Endothelial cell of umbilical vein (primary cell): ENCODE measurements around the gene KIF20B.
"Not testable (repeated sequence)": the region's sequence is repeated elsewhere in the genome, so short reads cannot be mapped to it uniquely, and the experiment has no call there.

Experiments
- CTCF ChIP-seq, 2 donors: IDR thresholded peaks; 1 replicate in 1 of 2; 2 replicates in 1 of 2; pipeline ENCODE4 v1.5.1; 2011; ENCODE audit warnings: low read length in 2 of 2, mild to moderate bottlenecking in 2 of 2, moderate library complexity in 2 of 2, control low read depth in 1 of 2, inconsistent platforms in 1 of 2, low read depth in 1 of 2; ENCODE audit not compliant: insufficient read depth in 1 of 2; ENCODE audit errors: extremely low read depth in 1 of 2
- EZH2 ChIP-seq: IDR thresholded peaks from 2 replicates; pipeline ENCODE4 v1.6.1; 2012; ENCODE audit warnings: borderline replicate concordance, low read depth, mild to moderate bottlenecking, moderate library complexity, low read length, inconsistent platforms; ENCODE audit not compliant: severe bottlenecking
- GATA2 ChIP-seq: IDR thresholded peaks from 2 replicates; pipeline ENCODE4 v1.7.0; 2011; ENCODE audit warnings: low read depth, mild to moderate bottlenecking, moderate library complexity, mixed read lengths, low read length; ENCODE audit not compliant: insufficient read length, insufficient read depth
- JUN ChIP-seq: IDR thresholded peaks from 2 replicates; pipeline ENCODE4 v1.6.1; 2011; ENCODE audit warnings: borderline replicate concordance, low read depth; ENCODE audit not compliant: insufficient read length, insufficient read depth
- MYC ChIP-seq: IDR thresholded peaks from one replicate; pipeline ENCODE4 v1.6.1; 2011; ENCODE audit warnings: mild to moderate bottlenecking, low read depth, low read length
- POLR2A ChIP-seq: IDR thresholded peaks from 2 replicates; pipeline ENCODE4 v1.6.1; 2012; ENCODE audit warnings: low read depth, mild to moderate bottlenecking, control low read depth, low read length
- POLR2AphosphoS5 ChIP-seq: IDR thresholded peaks from 2 replicates; pipeline ENCODE4 v1.6.1; 2012; ENCODE audit warnings: low read depth, mild to moderate bottlenecking, control low read depth, low read length, moderate library complexity; ENCODE audit not compliant: insufficient read depth

GRCh38 chr10:89763671-89764070 is 62.3 kb downstream of the KIF20B start:
- not testable (repeated sequence) for TF ChIP-seq CTCF (IDR thresholded peaks at IDR 0.05; ENCODE audit: extremely low read depth in 1 of 2, insufficient read depth in 1 of 2, low read depth in 1 of 2, low read length in 2 of 2); POLR2AphosphoS5; JUN; EZH2; MYC; POLR2A; GATA2
